OCI-LY7 (cell line): ENCODE results near the gene L3HYPDH. TPM values are rescaled to one million over a fixed set of nuclear protein-coding genes. Genes with fewer than 3 reads are reported as not detected.
A peak's percentile ranks its signal among the peaks of the same experiment; 100 is the strongest.

Source experiments
- Bru-seq: library from RNA; stranded (reverse); fragments of 400-500 nt; gene quantifications from one replicate; lab custom pipeline; 2021; lab: Mats Ljungman, UMichigan
- BruChase-seq, 2 experiments: library from RNA; stranded (reverse); fragments of 400-500 nt; gene quantifications; one replicate each; lab custom pipeline; 2021; lab: Mats Ljungman, UMichigan
- BruUV-seq: library from RNA; stranded (reverse); fragments of 400-500 nt; replicated peaks from 2 replicates; lab custom pipeline; 2021; lab: Mats Ljungman, UMichigan
- CTCF ChIA-PET: fragments of 300-600 bp; sonication (Branson Sonifier 250); formaldehyde crosslinking; loops from one replicate; lab custom pipeline; 2022; ENCODE audit warnings: antibody characterized with exemption; ENCODE audit not compliant: unreplicated experiment; lab: Charles Lee
- POLR2A ChIA-PET: fragments of 300-600 bp; sonication (Branson Sonifier 250); formaldehyde crosslinking; loops from one replicate; lab custom pipeline; 2022; ENCODE audit warnings: antibody characterized with exemption; lab: Charles Lee
- DNase-seq: peaks from one replicate; pipeline ENCODE4 v3.0.0-alpha.2; 2015; ENCODE audit warnings: low spot score
- H2AFZ ChIP-seq: fragments of 200-600 bp; sonication (generic), shearing (Covaris generic); 2 replicates; pipeline ENCODE4 v1.6.1; 2014; ENCODE audit warnings: mild to moderate bottlenecking, antibody characterized with exemption, low read length, moderate library complexity
- H3K27ac ChIP-seq: fragments of 200-600 bp; sonication (generic); 2 replicates; pipeline ENCODE4 v1.5.1; 2014; ENCODE audit warnings: mixed run types, low read depth, mild to moderate bottlenecking, moderate library complexity, low read length, inconsistent platforms; ENCODE audit not compliant: poor library complexity, severe bottlenecking
- H3K36me3 ChIP-seq: fragments of 200-600 bp; sonication (generic); 2 replicates; pipeline ENCODE4 v1.6.1; 2014; ENCODE audit warnings: mild to moderate bottlenecking, antibody characterized with exemption, low read length, moderate library complexity, mixed read lengths; ENCODE audit not compliant: insufficient read depth
- H3K4me1 ChIP-seq: fragments of 200-600 bp; sonication (generic); 2 replicates; pipeline ENCODE4 v1.5.1; 2014; ENCODE audit warnings: mild to moderate bottlenecking, low read length; ENCODE audit not compliant: insufficient read depth, poor library complexity, severe bottlenecking
- H3K4me2 ChIP-seq: fragments of 200-600 bp; sonication (generic); 2 replicates; pipeline ENCODE4 v1.6.1; 2014; ENCODE audit warnings: mild to moderate bottlenecking, low read length
- H3K4me3 ChIP-seq: fragments of 200-600 bp; sonication (generic); 2 replicates; pipeline ENCODE4 v1.5.1; 2014; ENCODE audit warnings: mild to moderate bottlenecking, low read depth, low read length; ENCODE audit not compliant: poor library complexity, severe bottlenecking
- H3K79me2 ChIP-seq: fragments of 200-600 bp; sonication (generic); 2 replicates; pipeline ENCODE4 v1.6.1; 2016; ENCODE audit warnings: low read depth, mild to moderate bottlenecking, low read length, moderate library complexity, mixed read lengths; ENCODE audit not compliant: insufficient read depth
- H3K9me2 ChIP-seq: fragments of 200-600 bp; sonication (generic); 2 replicates; pipeline ENCODE4 v1.6.1; 2016; ENCODE audit warnings: mild to moderate bottlenecking, low read length, mixed read lengths; ENCODE audit not compliant: insufficient read depth
- H3K9me3 ChIP-seq: fragments of 200-600 bp; sonication (generic); 2 replicates; pipeline ENCODE4 v1.6.1; 2014; ENCODE audit warnings: mild to moderate bottlenecking, mixed run types, low read length, mixed read lengths
- H4K20me1 ChIP-seq: fragments of 200-600 bp; sonication (generic); 2 replicates; pipeline ENCODE4 v1.6.1; 2014; ENCODE audit warnings: mild to moderate bottlenecking, antibody characterized with exemption, low read length, moderate library complexity, mixed read lengths; ENCODE audit not compliant: insufficient read depth
- EZH2phosphoT487 ChIP-seq: fragments of 200-600 bp; sonication (generic); IDR thresholded peaks from 2 replicates; pipeline ENCODE4 v1.6.1; 2018; ENCODE audit warnings: low read depth, borderline replicate concordance, mild to moderate bottlenecking, mixed run types, antibody characterized with exemption, low read length, moderate library complexity, mixed read lengths
- intact Hi-C: fragments of 100-400 bp; cut with micrococcal nuclease; formaldehyde crosslinking; loops from one replicate; pipeline ENCODE4 v1.10.0; 2022; ENCODE audit not compliant: unreplicated experiment
- long read RNA-seq: library from polyadenylated mRNA; stranded (forward); transcript quantifications from one replicate; pipeline ENCODE4 v2.0.0, GENCODE V29; 2022
- total RNA-seq, 2 experiments: library from RNA; depleted of rRNA in 1 of 2; stranded (reverse); fragments of >200 nt in 1 of 2; shearing (Covaris generic) in 1 of 2; gene quantifications; 2 replicates each; pipeline ENCODE4 v1.2.3, GENCODE V29; 2014 to 2022
- TF ChIP-seq, protein P1 (sequence below): fragments of 200-600 bp; sonication (generic); conservative IDR thresholded peaks from 2 replicates; pipeline ENCODE4 v1.5.1; 2014; ENCODE audit warnings: mild to moderate bottlenecking, antibody characterized with exemption, low read length, moderate library complexity, mixed read lengths

Gene L3HYPDH
- total RNA-seq (2014; rRNA removed; shearing (Covaris generic)), result 43.2 and 43.5 TPM in 2 replicates
- total RNA-seq (2022), result 36.6 TPM in 2 replicates
- percentile 72 among the genes with signal in this experiment for Bru-seq, nascent RNA
- BruChase-seq, experiment 1, labeled RNA remaining after a 6-hour chase, result percentile 81 among the genes with signal in this experiment
- BruChase-seq, experiment 2, labeled RNA remaining after a 2-hour chase, result percentile 88 among the genes with signal in this experiment
- long read RNA-seq, partial matches to known transcripts, result 1 of 8 reads
- long read RNA-seq, other reads (novel, unspliced or antisense), result 3 of 8 reads

DNA sequence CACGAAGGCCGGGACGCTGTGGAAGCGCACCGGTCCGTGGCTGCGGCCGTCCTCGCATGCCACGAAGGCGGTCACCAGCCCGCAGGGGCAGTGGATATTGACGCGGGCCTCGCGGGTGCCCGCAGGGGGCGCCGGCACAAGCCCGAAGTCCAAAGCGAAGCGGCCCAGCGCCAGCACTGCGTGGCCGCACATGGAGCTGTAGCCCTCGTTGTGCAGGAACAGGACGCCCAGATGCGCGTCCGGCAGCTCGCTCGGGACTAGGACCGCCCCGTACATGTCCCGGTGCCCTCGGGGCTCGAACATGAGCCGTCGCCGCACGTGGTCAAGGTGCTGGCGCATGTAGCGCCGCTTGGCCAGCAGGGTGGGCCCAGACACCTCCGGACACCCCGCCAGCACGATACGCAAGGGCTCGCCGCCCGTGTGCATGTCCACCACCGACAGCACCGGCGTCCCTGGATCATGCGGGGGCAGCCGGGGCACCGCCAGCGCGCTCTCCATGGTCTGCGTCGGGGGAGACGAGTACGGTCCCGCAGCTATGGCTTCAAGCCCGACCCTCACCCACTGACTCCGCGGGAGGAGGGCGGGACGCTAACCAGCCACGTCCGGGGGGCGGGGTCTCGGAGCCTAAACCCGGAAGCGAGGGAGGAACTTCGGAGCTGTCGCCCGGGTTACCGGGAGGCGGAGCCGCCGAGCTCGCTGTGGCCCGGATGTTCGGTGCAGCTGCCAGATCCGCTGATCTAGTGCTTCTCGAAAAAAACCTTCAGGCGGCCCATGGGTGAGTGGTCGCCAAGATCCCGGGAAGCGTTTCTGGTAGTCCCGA is at the start of gene L3HYPDH, which contains the start of gene JKAMP:
Gene L3HYPDH (minus strand): TSS at position 590 of the 820 bp plus-strand sequence. CDS start 92 bp downstream, at position 498.
Gene JKAMP (plus strand): TSS at position 699 of the 820 bp plus-strand sequence. CDS start 73 bp downstream, at position 772.
- H3K27ac ChIP-seq, result peak within 1 kb of the TSS; percentile 58
- peaks cover 10% of the 10 kb centered on the region for H4K20me1 ChIP-seq
- TF ChIP-seq, protein P1, sequence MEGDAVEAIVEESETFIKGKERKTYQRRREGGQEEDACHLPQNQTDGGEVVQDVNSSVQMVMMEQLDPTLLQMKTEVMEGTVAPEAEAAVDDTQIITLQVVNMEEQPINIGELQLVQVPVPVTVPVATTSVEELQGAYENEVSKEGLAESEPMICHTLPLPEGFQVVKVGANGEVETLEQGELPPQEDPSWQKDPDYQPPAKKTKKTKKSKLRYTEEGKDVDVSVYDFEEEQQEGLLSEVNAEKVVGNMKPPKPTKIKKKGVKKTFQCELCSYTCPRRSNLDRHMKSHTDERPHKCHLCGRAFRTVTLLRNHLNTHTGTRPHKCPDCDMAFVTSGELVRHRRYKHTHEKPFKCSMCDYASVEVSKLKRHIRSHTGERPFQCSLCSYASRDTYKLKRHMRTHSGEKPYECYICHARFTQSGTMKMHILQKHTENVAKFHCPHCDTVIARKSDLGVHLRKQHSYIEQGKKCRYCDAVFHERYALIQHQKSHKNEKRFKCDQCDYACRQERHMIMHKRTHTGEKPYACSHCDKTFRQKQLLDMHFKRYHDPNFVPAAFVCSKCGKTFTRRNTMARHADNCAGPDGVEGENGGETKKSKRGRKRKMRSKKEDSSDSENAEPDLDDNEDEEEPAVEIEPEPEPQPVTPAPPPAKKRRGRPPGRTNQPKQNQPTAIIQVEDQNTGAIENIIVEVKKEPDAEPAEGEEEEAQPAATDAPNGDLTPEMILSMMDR, result peak; percentile 69
- no peak for TF ChIP-seq EZH2phosphoT487
- H3K9me3 ChIP-seq, result no peaks in the 10 kb centered on the region
- H2AFZ ChIP-seq, result peak within 1 kb of the TSS; percentile 97
- CTCF ChIA-PET, result interaction anchor here (0.7 kb wide), 1 partner anchor 23 kb away, joined by 4 read pairs; no protein-coding TSS in a partner anchor
- peak; percentile 98 for DNase-seq
- H3K9me2 ChIP-seq, result no peaks in the 10 kb centered on the region
- BruUV-seq, result no TSS peak
- H3K79me2 ChIP-seq, result peaks cover 36% of the 10 kb centered on the region; the same call in 1 of the 2 replicates
- H3K4me1 ChIP-seq, result peaks cover 38% of the 10 kb centered on the region
- POLR2A ChIA-PET, result interaction anchor here (0.5 to 2.0 kb wide), 13 partner anchors 10 to 1944 kb away, joined by 3 to 7 read pairs (median 4); no protein-coding TSS in a partner anchor
- H3K4me2 ChIP-seq, result peak within 1 kb of the TSS; percentile 100
- peaks cover 18% of the 10 kb centered on the region for H3K36me3 ChIP-seq
- peak within 1 kb of the TSS; percentile 87 for H3K4me3 ChIP-seq
- intact Hi-C loops, result loop anchor here (1.0 to 10.0 kb wide), 4 partner anchors 127 to 861 kb away; partner anchors contain the start of gene DAAM1

DNA sequence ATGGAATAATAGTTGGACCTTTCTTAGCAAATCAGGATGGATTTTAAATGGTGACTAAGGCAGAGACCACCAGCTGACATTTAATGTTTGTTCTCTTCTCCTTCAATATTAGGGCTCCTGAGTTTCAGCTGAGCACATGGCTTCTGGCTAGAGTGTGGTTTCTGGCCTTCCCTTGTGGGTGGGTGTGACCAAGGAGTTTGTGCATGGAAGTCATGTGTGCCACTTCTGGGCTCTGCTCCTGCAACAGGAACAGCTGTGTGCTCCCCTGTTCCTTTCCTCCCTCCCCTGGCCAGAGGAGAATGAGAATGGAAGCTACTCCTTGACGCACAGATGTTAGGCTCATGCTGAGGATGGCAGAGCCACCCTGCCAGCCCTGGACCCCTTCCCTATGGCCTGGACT is 48.2 kb upstream of the L3HYPDH start:
- Histone ChIP-seq H3K27ac (no peak overlapping the region), H3K4me1 (no peaks in the 10 kb centered on the region), H3K9me2 (no peaks in the 10 kb centered on the region), H3K4me3 (no peak overlapping the region), H2AFZ (no peak overlapping the region), H3K4me2 (no peak overlapping the region), H3K79me2 (no peaks in the 10 kb centered on the region), H3K36me3 (no peaks in the 10 kb centered on the region), H4K20me1 (no peaks in the 10 kb centered on the region), H3K9me3 (peaks cover 7% of the 10 kb centered on the region; the same call in 1 of the 2 replicates)
- intact Hi-C loops, result no loop called here
- ChIA-PET CTCF (no interaction called here), POLR2A (no interaction called here)
- DNase-seq, result no peak
- no peak for TF ChIP-seq EZH2phosphoT487
- TF ChIP-seq, protein P1, result no peak
- no TSS peak for BruUV-seq
